Putamen (tissue), 1 donor: ENCODE results near the gene SEC63.
"Not testable (repeated sequence)": the region's sequence is repeated elsewhere in the genome, so short reads cannot be mapped to it uniquely, and the experiment has no call there.

Experiments
- DNase-seq: peaks from one replicate; pipeline ENCODE4 v3.0.0-alpha.2; 2016; ENCODE audit warnings: low spot score

SEC63 gene

DNA sequence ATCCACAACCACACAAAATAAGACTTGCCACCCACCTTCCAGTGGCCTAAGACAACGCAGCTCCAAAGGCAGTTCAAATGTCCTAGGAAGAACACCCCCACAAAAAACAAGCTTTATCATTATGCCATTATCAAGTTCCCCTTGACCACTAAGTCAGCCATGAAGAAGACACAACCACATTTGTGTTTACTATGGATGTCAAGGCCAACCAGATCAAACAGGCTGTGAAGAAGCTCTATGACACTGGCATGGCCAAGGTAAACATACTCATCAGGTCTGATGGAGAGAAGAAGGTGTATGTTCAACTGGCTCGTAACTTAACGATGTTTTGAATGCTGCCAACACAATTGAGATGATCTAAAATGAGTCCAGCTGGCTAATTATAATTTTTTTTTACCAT is 26.1 kb downstream of the SEC63 start:
- DNase-seq: no peak

DNA sequence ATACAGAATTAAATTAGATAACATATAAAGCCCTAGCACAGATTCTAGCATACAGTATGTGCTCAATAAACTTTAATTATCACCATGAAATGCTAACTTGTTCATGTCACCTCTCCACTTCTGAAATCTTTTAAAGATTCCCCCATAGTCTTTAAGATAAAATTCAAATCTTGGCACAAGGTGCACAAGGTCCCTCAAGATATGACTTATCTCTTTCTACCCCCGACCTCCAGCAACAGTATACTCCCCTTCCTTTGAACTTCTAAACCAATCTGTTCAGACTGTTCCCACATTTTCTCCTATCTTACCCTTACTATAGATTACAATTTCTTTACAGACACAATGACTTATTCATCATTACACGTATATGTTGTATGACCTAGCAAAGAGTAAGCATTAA is 29.0 kb downstream of the SEC63 start:
- no peak for DNase-seq

DNA sequence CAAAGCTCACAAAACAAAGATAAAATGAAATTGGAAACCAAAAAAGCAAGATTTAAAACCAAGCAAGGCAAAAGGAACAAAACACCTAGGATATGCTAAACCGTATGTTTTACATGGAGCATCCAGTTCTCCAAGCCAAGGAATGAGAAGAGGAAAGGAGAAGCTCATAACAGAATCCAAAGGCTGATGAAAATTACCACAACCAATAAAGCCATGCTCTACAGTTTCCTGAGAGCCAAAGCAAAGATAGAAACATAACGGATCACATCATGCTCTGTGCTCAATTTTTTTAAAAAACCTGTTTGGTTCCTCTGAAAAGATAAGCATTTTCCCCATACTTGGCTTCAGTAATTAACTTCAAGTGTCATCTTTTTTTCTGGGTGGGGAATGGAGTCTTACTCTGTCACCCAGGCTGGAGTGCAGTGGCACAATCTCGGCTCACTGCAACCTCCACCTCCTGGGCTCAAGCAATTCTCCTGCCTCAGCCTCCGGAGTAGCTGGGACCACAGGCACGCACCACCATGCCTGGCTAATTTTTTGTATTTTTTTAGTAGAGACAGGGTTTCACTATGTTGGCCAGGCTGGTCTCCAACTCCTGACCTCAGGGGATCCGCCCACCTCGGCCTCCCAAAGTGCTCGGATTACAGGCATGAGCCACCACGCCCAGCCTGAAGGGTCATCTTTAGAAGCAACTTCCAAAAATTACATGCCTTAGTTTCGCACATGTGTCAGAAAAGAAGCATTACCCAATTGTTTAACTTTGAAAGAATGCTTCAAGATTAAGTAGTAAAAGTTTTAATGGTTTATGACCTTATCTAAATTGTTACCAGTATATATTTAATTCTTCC is 31.1 kb downstream of the SEC63 start:
- not testable (repeated sequence) for DNase-seq

GRCh38 chr6:107917451-107918375 is 40.3 kb downstream of the SEC63 start:
- no peak for DNase-seq

DNA sequence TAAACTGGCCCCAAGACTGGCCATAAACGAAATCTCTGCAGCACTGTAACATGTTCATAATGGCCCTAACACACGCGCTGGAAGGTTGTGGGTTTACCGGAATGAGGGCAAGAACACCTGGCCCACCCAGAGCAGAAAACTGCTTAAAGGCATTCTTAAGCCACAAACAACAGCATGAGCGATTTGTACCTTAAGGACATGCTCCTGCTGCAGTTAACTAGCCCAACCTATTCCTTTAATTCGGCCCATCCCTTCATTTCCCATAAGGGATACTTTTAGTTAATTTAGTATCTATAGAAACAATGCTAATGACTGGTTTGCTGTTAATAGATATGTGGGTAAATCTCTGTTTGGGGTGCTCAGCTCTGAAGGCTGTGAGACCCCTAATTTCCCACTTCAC is 41.0 kb downstream of the SEC63 start:
- not testable (repeated sequence) for DNase-seq

GRCh38 chr6:107911692-107912091 is 46.3 kb downstream of the SEC63 start:
- DNase-seq: no peak

DNA sequence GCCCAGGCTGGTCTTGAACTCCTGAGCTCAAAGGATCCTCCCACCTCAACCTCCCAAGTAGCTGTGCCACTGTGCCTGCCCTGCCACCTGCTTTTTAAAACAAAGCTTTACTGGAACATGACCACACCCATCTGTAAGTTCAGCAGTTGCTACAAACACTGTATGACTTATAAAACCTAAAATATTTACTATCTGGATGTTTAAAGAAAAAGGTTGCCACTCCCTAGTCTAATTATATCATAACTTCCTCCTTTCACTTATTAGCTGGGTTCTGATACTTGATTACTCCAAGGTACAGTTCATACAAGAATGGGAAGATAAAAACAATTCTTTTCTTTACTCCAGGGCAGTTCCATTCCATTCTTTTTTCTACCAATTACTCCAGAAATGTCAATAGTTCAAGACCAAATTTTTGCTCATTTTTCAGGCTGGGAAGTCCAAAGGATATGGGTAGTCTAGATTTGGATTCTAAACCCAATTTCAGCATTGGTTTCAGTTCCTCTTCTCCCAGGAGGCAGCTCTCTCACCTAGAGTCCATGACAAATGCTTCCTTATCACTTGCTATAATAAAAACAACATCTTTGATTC is 63.1 kb downstream of the SEC63 start:
- no peak for DNase-seq

DNA sequence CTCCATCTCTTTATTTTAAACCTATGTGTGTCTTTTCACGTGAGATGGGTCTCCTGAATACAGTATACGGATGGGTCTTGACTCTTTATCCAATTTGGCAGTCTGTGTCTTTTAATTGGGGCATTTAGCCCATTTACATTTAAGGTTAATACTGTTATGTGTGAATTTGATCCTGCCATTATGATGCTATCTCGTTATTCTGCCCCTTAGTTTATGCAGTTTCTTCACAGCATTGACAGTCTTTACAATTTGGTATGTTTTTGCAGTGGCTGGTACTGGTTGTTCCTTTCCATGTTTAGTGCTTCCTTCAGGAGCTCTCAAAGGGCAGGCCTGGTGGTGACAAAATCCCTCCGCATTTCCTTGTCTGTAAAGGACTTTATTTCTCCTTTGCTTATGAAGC is 67.6 kb downstream of the SEC63 start:
- DNase-seq: not testable (repeated sequence)

DNA sequence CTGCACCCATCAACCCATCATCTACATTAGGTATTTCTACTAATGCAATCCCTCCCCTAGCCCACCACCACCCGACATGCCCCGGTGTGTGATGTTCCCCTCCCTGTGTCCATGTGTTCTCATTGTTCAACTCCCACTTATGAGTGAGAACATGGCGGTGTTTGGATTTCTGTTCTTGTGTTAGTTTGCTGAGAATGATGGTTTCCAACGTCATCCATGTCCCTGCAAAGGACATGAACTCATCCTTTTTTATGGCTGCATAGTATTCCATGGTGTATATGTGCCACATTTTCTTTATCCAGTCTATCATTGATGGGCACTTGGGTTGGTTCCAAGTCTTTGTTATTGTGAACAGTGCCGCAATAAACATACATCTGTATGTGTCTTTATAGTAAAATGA is 72.1 kb downstream of the SEC63 start:
- DNase-seq: not testable (repeated sequence)

- DNase-seq: no peak
These were observed 78.1 kb downstream of the SEC63 start for GRCh38 chr6:107879941-107880340.

GRCh38 chr6:107877968-107878367 is 80.0 kb downstream of the SEC63 start:
- DNase-seq: no peak

GRCh38 chr6:107871976-107872375 is 86.0 kb downstream of the SEC63 start:
- no peak for DNase-seq

GRCh38 chr6:107871512-107871911 is 86.5 kb downstream of the SEC63 start:
- not testable (repeated sequence) for DNase-seq

DNA sequence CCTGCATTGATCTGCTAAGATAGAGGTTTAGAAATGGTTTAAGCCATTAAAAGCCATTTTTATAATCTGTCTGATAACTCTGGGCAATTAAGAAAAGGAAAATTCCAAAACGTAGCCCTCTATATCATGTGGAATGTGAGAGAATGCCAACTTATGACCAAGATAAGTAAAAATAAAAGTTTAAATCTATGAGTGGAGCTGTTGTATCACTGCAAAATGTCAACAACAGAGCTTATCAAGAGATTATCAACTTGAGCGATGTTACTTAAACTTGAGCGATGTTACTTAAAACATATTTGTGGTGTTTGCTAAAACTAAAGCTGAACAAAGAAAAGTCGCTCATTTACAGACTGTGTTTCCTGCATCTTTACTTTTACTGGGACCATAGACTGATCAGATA is 87.0 kb downstream of the SEC63 start:
- no peak for DNase-seq

DNA sequence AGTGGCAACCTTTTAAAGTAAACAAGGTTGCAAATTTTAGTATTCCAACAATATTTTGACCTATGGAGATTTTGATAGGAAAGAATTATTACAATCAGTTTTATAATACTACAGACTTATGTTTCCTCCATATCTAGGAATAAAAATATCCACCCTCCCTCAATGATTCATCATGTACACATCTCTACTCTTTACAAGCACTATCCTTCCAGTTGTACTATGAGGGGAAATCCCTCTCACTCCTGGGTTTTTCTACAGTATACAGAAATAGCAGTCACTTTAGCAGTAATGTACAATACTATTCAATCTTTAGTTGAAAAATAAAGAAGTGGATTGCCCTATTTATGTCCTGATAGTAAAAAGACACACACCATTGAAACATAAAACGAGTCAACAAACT is 87.6 kb downstream of the SEC63 start:
- no peak for DNase-seq

- DNase-seq: no peak
These were observed 88.1 kb downstream of the SEC63 start for GRCh38 chr6:107869871-107870270.

DNA sequence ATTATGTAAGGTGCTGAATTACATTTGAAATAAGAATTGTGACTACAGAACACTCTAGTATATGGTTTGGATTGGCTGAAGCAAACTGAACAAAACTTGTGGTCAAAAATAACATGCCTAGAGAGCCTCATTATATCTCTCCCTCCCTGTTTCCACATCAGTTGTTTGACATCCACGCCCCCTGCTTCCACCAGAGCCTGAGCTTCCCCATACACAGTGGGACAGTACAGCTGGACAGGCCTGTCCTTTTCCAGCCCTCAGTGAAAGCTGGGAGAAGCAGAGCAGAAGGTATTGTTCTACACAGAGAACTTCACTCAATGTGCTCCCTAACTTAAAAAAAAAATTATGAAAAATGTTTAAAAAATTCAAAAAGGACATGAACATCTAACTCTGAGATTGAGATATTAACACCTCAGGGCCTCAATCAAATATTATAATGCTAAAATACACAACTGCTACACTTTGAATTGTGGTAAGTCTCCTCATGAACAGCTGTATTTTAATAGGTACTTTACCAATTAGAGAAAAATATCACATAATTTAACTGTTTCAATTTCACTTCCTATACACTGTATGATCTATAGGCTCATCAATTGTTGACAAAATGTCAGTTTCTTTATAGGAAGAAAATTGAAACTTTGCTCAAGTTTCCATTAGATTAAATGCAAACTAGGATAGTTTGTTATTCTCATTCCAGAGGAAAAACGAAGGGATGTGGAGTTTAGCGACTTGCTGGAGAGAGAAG is 89.0 kb downstream of the SEC63 start:
- DNase-seq: no peak

DNA sequence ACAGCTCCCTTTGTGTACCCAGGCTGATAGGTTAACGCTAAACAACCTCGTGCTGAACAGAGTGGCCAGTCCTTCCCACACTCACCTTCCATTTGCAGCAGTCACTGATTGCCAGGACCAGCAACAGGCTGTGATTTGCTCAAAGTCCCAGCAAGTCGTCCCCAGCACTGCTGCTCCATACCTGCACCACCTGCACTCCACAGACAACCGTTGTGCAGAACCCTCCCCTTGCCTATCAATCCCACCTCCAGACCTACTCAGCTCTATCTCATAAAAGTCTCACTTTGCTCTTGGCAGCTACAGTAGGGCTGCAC is 90.7 kb downstream of the SEC63 start:
- DNase-seq: no peak

GRCh38 chr6:107866606-107867301 is 91.3 kb downstream of the SEC63 start:
- DNase-seq: peak; percentile 29

DNA sequence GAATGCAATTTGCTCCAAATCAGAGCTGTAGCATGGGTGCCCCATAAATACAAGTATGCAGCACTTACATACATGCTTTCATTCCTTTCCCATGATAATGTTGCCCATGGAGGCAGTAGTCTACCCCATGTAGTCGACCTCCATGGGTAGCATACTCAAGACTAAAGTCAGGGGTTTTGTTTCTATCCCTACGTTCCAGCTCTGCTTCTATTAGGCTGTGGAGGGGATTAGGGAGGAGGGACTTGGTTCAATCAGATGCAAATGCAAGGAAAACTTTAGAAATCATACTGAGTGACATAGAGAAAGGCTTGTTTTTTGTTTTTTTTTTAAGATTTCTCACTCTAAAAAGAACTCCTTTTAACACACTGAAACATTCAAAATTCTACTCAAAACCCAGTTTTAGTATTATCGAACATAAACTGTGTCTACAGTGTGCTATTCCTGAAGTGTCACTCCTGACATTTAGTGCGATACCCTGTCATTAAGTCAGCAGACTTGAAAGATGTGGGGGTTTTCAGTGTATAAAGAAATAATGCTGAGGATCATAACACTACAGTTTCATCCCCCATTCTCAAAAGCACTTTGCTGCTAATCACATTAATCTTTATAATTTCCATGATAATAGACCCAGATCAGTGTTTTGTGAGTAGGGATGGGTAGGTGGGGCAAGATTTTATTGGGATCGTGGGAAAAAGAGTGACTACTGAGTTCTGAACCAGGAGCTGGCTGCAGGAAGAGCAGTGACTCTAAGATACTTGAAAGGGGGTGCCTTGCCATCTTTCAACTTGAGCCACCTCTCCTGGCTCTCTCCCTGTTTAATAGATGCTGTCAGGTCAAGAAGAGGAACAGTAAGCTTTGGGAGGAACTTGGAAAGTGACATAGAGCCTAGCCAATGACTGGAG is 93.5 kb downstream of the SEC63 start:
- no peak for DNase-seq
